Natural killer cell (primary cell): Measurements from ENCODE around the gene UPP1. TPM values are rescaled to one million over a fixed set of nuclear protein-coding genes. Genes with fewer than 3 reads are reported as not detected.

Source experiments
- ATAC-seq, 3 donors: fragments of 150-1000 bp in 2 of 3; fragments of 200-7000 bp in 1 of 3; cut with Tn5 transposase; 1 replicate in 1 of 3; 2 replicates in 2 of 3; pipeline ENCODE4 v1.10.0; 2021; ENCODE audit warnings: mild to moderate bottlenecking in 2 of 3, moderate library complexity in 2 of 3
- DNase-seq, 2 donors: peaks; one replicate each; pipeline versions ENCODE4 v3.0.0 to v3.0.0-alpha.2; 2013 to 2021; ENCODE audit warnings: mixed read lengths in 1 of 2
- H3K27ac ChIP-seq: one replicate; pipeline ENCODE4 v1.5.1; 2013; ENCODE audit warnings: mild to moderate bottlenecking, low read length
- H3K27me3 ChIP-seq: one replicate; pipeline ENCODE4 v1.6.1; 2013; ENCODE audit warnings: low read length; ENCODE audit not compliant: control insufficient read depth, insufficient read depth
- H3K36me3 ChIP-seq: one replicate; pipeline ENCODE4 v1.6.1; 2013; ENCODE audit warnings: low read length; ENCODE audit not compliant: control insufficient read depth, insufficient read depth
- H3K4me1 ChIP-seq: one replicate; pipeline ENCODE4 v1.6.1; 2013; ENCODE audit warnings: low read length; ENCODE audit not compliant: control insufficient read depth, insufficient read depth
- H3K4me3 ChIP-seq: one replicate; pipeline ENCODE4 v1.5.1; 2013; ENCODE audit warnings: low read length
- H3K9me3 ChIP-seq: one replicate; pipeline ENCODE4 v1.6.1; 2013; ENCODE audit warnings: low read length; ENCODE audit not compliant: control insufficient read depth, insufficient read depth
- H3K27ac Mint-ChIP-seq, 2 donors: one replicate each; pipeline ENCODE4 v1.8.0; 2022; ENCODE audit warnings: mild to moderate bottlenecking in 2 of 2, mixed read lengths in 2 of 2, moderate library complexity in 1 of 2
- H3K27me3 Mint-ChIP-seq, 2 donors: one replicate each; pipeline ENCODE4 v1.8.0; 2022; ENCODE audit warnings: low read depth in 2 of 2, mixed read lengths in 2 of 2
- H3K36me3 Mint-ChIP-seq: one replicate; pipeline ENCODE4 v1.8.0; 2022; ENCODE audit warnings: mixed read lengths
- H3K4me1 Mint-ChIP-seq, 2 donors: one replicate each; pipeline ENCODE4 v1.8.0; 2022; ENCODE audit warnings: mixed read lengths in 2 of 2
- H3K4me3 Mint-ChIP-seq: one replicate; pipeline ENCODE4 v1.8.0; 2022; ENCODE audit warnings: mild to moderate bottlenecking, moderate library complexity, mixed read lengths
- H3K9me3 Mint-ChIP-seq, 2 donors: one replicate each; pipeline ENCODE4 v1.8.0; 2022; ENCODE audit warnings: mixed read lengths in 2 of 2
- CTCF ChIP-seq: fragments of 200-600 bp; IDR thresholded peaks from one replicate; pipeline ENCODE4 v1.8.0; 2022; ENCODE audit warnings: antibody characterized with exemption
- WGBS: methylation state at CpG from one replicate; pipeline ENCODE4 v1.1.7; 2013; ENCODE audit warnings: missing lambda C conversion rate; ENCODE audit not compliant: insufficient coverage; 5-methylcytosine and 5-hydroxymethylcytosine counted together
- intact Hi-C: fragments of 100-400 bp; cut with micrococcal nuclease; formaldehyde crosslinking; loops from one replicate; pipeline ENCODE4 v1.14.2; 2022
- total RNA-seq, 4 donors: library from RNA; stranded (reverse); fragments of 120-200 nt in 1 of 4; gene quantifications; one replicate each; pipeline versions ENCODE4 v1.2.3 to v1.2.4, GENCODE V29; 2013 to 2022

The UPP1 gene
- 100 to 1,000 TPM in 2 of 3 donors, 10 to 100 TPM in 1; 98.5 to 121 (median 113) TPM for total RNA-seq
- total RNA-seq (2013), result 22.4 TPM

- Mint-ChIP-seq H3K36me3 (peaks cover 15% of the 10 kb centered on the region), H3K27me3 (no peaks in the 10 kb centered on the region), H3K4me1 (peaks cover 76 to 95% of the 10 kb centered on the region in 2 donors), H3K4me3 (peak within 1 kb of the TSS; percentile 95), H3K27ac (peak within 1 kb of the TSS; percentile 96 to 98), H3K9me3 (no peaks in the 10 kb centered on the region)
- peaks cover 30% of the 10 kb centered on the region for H3K36me3 ChIP-seq
- H3K4me3 ChIP-seq, result peak within 1 kb of the TSS; percentile 59
- WGBS, result 2% methylated on average over 96 of the region's 96 CpGs
- H3K4me1 ChIP-seq, result peaks cover 69% of the 10 kb centered on the region
- intact Hi-C loops, result loop anchor here (5.0 kb wide), 2 partner anchors 97 to 112 kb away; partner anchors contain the start of gene HUS1
- TF ChIP-seq CTCF, result no peak
- no peaks in the 10 kb centered on the region for H3K9me3 ChIP-seq
- DNase-seq (peak in 1 of 2 donors; percentile 95), ATAC-seq (peak; percentile 7 to 89 (median 75))
- peak within 1 kb of the TSS; percentile 95 for H3K27ac ChIP-seq
- no peaks in the 10 kb centered on the region for H3K27me3 ChIP-seq
Measured at GRCh38 chr7:48089046-48090003, at the start of gene UPP1. Gene UPP1, plus strand, starts transcription at chr7:48089265. Its CDS starts 5,519 bp downstream, at chr7:48094784.

GRCh38 chr7:48040944-48041652, 48.0 kb upstream of the UPP1 start:
- H3K27me3 ChIP-seq, result peaks cover 2% of the 10 kb centered on the region
- no peak overlapping the region for H3K27ac Mint-ChIP-seq
- H3K4me3 Mint-ChIP-seq, result no peak overlapping the region

GRCh38 chr7:48041653-48041970, 47.5 kb upstream of the UPP1 start:
- TF ChIP-seq CTCF, result no peak
- intact Hi-C loops, result no loop called here
- no peaks in the 10 kb centered on the region for H3K9me3 ChIP-seq
- Mint-ChIP-seq H3K9me3 (no peaks in the 10 kb centered on the region), H3K4me1 (peaks cover 19 to 26% of the 10 kb centered on the region in 2 donors), H3K27me3 (peaks cover 6 to 12% of the 10 kb centered on the region in 2 donors), H3K36me3 (no peaks in the 10 kb centered on the region), H3K4me3 (no peak overlapping the region), H3K27ac (no peak overlapping the region)
- ATAC-seq (no peak), DNase-seq (no peak)
- no peak overlapping the region for H3K27ac ChIP-seq
- 87% methylated on average over 2 of the region's 3 CpGs for WGBS
- no peaks in the 10 kb centered on the region for H3K36me3 ChIP-seq
- peaks cover 23% of the 10 kb centered on the region for H3K4me1 ChIP-seq
- no peaks in the 10 kb centered on the region for H3K27me3 ChIP-seq
- H3K4me3 ChIP-seq, result no peak overlapping the region

More at GRCh38 chr7:48040944-48041652, 48.0 kb upstream of the UPP1 start:
- DNase-seq (no peak), ATAC-seq (no peak)
- 97% methylated on average over 17 of the region's 18 CpGs for WGBS
- Mint-ChIP-seq H3K27me3 (peaks cover 6 to 14% of the 10 kb centered on the region in 2 donors), H3K4me1 (peaks cover 18 to 26% of the 10 kb centered on the region in 2 donors), H3K9me3 (no peaks in the 10 kb centered on the region), H3K36me3 (no peaks in the 10 kb centered on the region)
- Histone ChIP-seq H3K4me3 (no peak overlapping the region), H3K27ac (no peak overlapping the region), H3K36me3 (no peaks in the 10 kb centered on the region), H3K4me1 (peaks cover 21% of the 10 kb centered on the region), H3K9me3 (no peaks in the 10 kb centered on the region)
- intact Hi-C loops, result no loop called here
- no peak for TF ChIP-seq CTCF
